Chondrocyte (in vitro differentiated cells): Measurements from ENCODE around the gene MEGF10. TPM values are rescaled to one million over a fixed set of nuclear protein-coding genes. Genes with fewer than 3 reads are reported as not detected.
A peak's percentile ranks its signal among the peaks of the same experiment; 100 is the strongest.

Experiments
- DNase-seq: peaks from one replicate; pipeline ENCODE4 v3.0.0; 2021; ENCODE audit warnings: mixed read lengths, low spot score
- H3K27ac Mint-ChIP-seq: one replicate; pipeline ENCODE4 v1.8.0; 2021; ENCODE audit warnings: mild to moderate bottlenecking, moderate library complexity, mixed read lengths; ENCODE audit not compliant: unreplicated experiment
- H3K27me3 Mint-ChIP-seq: 2 replicates; pipeline ENCODE4 v1.8.0; 2021; ENCODE audit warnings: low read depth, mixed read lengths
- H3K36me3 Mint-ChIP-seq: 2 replicates; pipeline ENCODE4 v1.8.0; 2021; ENCODE audit warnings: low read depth, mixed read lengths
- H3K4me1 Mint-ChIP-seq: 2 replicates; pipeline ENCODE4 v1.8.0; 2021; ENCODE audit warnings: low read depth, mild to moderate bottlenecking, mixed read lengths
- H3K4me3 Mint-ChIP-seq: one replicate; pipeline ENCODE4 v1.8.0; 2021; ENCODE audit warnings: mild to moderate bottlenecking, moderate library complexity, mixed read lengths; ENCODE audit not compliant: unreplicated experiment
- H3K9me3 Mint-ChIP-seq: 2 replicates; pipeline ENCODE4 v1.8.0; 2021; ENCODE audit warnings: low read depth, mixed read lengths
- total RNA-seq: library from RNA; stranded (reverse); gene quantifications from 3 replicates; pipeline ENCODE4 v1.2.1, GENCODE V29; 2021
- TF ChIP-seq, protein P1 (sequence below): fragments of 200-600 bp; sonication (generic); IDR thresholded peaks from 2 replicates; pipeline ENCODE4 v1.5.0; 2021; ENCODE audit warnings: antibody characterized with exemption, mild to moderate bottlenecking, moderate library complexity

The MEGF10 gene
- total RNA-seq, 1 donor from 2014 or later, result 6.6 TPM

DNA sequence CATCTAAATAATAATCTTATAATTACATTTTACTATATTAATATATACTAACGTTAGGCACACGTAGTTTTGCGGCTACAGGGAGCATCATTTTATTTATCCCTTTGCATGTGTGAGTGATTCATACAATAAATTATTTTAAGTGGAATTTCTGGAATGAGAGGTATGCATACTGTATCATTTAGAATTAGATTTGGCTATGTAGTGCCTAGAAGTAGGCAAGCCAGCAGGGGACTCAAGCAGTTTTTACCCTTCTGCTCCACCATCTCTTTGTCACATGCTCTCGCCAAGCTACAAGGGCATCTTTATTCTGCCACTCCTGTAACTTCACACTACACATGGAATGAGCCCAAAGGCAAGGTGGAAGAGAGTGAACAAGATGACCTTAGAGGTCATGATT lies 60.8 kb downstream of the MEGF10 start:
- H3K4me1 Mint-ChIP-seq, result peaks cover 9% of the 10 kb centered on the region

DNA sequence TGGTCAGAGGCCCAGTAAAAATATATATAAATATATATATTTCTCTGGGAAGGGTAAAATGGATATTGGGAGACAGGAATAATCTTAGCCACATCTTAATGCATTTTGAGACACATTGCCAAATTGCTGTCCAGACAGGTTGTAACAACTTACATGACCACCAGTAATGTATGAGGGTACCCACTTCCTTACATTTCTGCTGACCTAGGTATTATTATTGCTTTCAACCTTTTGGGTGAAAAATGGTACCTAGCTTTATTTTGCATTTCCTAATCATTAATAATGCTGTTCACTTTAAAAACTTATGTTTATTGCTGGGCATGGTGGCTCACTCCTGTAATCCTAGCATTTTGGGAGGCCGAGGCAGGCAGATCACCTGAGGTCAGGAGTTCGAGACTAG lies 61.5 kb downstream of the MEGF10 start:
- no peak for DNase-seq

More for the DNA sequence above, 60.8 kb downstream of the MEGF10 start:
- H3K36me3 Mint-ChIP-seq, result peaks cover under 1% of the 10 kb centered on the region
- no peak overlapping the region for H3K27ac Mint-ChIP-seq
- TF ChIP-seq, protein P1, sequence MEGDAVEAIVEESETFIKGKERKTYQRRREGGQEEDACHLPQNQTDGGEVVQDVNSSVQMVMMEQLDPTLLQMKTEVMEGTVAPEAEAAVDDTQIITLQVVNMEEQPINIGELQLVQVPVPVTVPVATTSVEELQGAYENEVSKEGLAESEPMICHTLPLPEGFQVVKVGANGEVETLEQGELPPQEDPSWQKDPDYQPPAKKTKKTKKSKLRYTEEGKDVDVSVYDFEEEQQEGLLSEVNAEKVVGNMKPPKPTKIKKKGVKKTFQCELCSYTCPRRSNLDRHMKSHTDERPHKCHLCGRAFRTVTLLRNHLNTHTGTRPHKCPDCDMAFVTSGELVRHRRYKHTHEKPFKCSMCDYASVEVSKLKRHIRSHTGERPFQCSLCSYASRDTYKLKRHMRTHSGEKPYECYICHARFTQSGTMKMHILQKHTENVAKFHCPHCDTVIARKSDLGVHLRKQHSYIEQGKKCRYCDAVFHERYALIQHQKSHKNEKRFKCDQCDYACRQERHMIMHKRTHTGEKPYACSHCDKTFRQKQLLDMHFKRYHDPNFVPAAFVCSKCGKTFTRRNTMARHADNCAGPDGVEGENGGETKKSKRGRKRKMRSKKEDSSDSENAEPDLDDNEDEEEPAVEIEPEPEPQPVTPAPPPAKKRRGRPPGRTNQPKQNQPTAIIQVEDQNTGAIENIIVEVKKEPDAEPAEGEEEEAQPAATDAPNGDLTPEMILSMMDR, result peak; percentile 21
- H3K9me3 Mint-ChIP-seq, result peaks cover 1% of the 10 kb centered on the region
- no peaks in the 10 kb centered on the region for H3K27me3 Mint-ChIP-seq
- no peak overlapping the region for H3K4me3 Mint-ChIP-seq
- DNase-seq, result no peak

DNA sequence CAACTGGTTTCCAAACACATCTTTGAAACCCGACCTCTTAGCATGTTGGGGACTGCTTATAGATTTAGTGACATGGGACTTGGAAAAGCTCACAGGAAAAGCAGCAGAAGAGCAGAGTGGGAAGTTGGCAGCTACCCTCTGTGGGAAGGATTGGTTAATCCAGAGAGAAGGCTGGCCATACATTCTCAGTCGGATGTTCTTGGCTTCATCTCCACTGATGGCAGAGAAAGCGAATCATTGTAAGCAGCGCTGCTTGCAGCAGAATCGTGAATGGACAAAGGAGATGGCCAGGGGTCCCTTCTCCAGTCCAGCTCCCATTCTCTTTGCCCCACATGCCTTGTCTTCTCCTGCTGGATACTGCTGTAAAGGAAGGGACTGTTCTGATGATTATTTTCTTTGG lies 62.7 kb downstream of the MEGF10 start:
- H3K27ac Mint-ChIP-seq, result no peak overlapping the region
- H3K4me1 Mint-ChIP-seq, result peaks cover 19% of the 10 kb centered on the region
- DNase-seq, result no peak
- TF ChIP-seq, protein P1, result no peak
- no peaks in the 10 kb centered on the region for H3K9me3 Mint-ChIP-seq
- no peak overlapping the region for H3K4me3 Mint-ChIP-seq
- no peaks in the 10 kb centered on the region for H3K27me3 Mint-ChIP-seq
- no peaks in the 10 kb centered on the region for H3K36me3 Mint-ChIP-seq

More for the DNA sequence above, 61.5 kb downstream of the MEGF10 start:
- H3K27ac Mint-ChIP-seq, result no peak overlapping the region
- no peak overlapping the region for H3K4me3 Mint-ChIP-seq
- no peaks in the 10 kb centered on the region for H3K27me3 Mint-ChIP-seq
- no peaks in the 10 kb centered on the region for H3K36me3 Mint-ChIP-seq
- H3K9me3 Mint-ChIP-seq, result no peaks in the 10 kb centered on the region
- H3K4me1 Mint-ChIP-seq, result peaks cover 9% of the 10 kb centered on the region
- TF ChIP-seq, protein P1, result no peak

DNA sequence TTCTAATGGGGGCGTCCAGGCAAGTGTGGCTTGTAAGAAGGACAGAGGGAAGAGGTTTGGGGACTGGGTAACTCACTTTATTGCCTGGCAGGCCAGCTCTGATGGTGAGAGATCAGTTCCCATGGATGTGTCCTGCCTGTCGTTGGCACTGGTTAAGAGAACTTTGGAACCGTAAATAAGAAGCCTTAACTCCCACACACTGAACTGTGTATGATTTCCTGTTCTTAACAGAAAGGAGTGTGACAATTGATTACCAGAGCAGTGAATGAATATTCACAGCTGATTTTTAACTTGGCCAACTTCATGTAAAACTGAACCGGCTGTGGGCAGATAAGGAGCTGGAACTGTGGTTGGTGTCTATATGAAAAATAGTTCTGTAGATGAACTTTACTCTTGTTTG lies 63.2 kb downstream of the MEGF10 start:
- Mint-ChIP-seq H3K27ac (no peak overlapping the region), H3K4me3 (no peak overlapping the region), H3K36me3 (no peaks in the 10 kb centered on the region)

DNA sequence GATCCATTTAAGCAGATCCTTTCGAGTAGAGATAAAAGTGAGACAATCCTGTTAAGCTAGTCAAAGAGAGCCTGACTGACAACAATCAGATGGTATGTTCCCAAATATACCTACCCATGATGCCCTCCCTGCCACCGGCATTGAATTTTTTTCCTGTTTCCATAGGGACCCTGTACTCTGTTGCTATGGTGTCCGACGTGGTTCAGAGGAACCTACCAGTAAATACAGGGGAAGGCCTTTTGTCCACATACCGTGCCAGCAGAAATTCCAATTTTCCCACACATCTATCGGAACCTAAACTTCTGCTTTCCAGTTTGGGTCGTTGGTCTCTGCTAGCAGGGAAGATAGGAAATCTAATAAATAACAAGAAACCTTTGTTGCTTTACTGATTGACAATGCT lies 64.7 kb downstream of the MEGF10 start:
- H3K4me3 Mint-ChIP-seq, result no peak overlapping the region
- no peaks in the 10 kb centered on the region for H3K27me3 Mint-ChIP-seq
- DNase-seq, result no peak
- H3K4me1 Mint-ChIP-seq, result peaks cover 33% of the 10 kb centered on the region
- H3K9me3 Mint-ChIP-seq, result no peaks in the 10 kb centered on the region
- TF ChIP-seq, protein P1, result no peak
- no peak overlapping the region for H3K27ac Mint-ChIP-seq
- H3K36me3 Mint-ChIP-seq, result no peaks in the 10 kb centered on the region

More for the DNA sequence above, 63.2 kb downstream of the MEGF10 start:
- Mint-ChIP-seq H3K9me3 (no peaks in the 10 kb centered on the region), H3K27me3 (no peaks in the 10 kb centered on the region), H3K4me1 (peaks cover 23% of the 10 kb centered on the region)
- TF ChIP-seq, protein P1, result no peak
- no peak for DNase-seq
